WTC11 (cell line): ENCODE measurements around the gene ZNF584. TPM values are rescaled to one million over a fixed set of nuclear protein-coding genes. Genes with fewer than 3 reads are reported as not detected.

Source experiments
- ATAC-seq: fragments of 200-7000 bp; cut with Tn5 transposase; 2 replicates; pipeline ENCODE4 v1.10.0; 2021; ENCODE audit warnings: mild to moderate bottlenecking, moderate library complexity
- CTCF ChIA-PET: fragments of 300-600 bp; sonication (Branson Sonifier 250); formaldehyde crosslinking; loops from one replicate; lab custom pipeline; 2021; ENCODE audit warnings: antibody characterized with exemption; lab: Charles Lee
- POLR2A ChIA-PET: fragments of 350-600 bp; sonication (Branson Sonifier 250); formaldehyde crosslinking; loops from one replicate; lab custom pipeline; 2021; ENCODE audit warnings: antibody characterized with exemption; lab: Charles Lee
- DNase-seq: peaks from one replicate; pipeline ENCODE4 v3.0.0; 2021; ENCODE audit warnings: low spot score
- H3K27ac Mint-ChIP-seq: 2 replicates; pipeline ENCODE4 v1.8.0; 2021; ENCODE audit warnings: mixed read lengths
- H3K27me3 Mint-ChIP-seq: 2 replicates; pipeline ENCODE4 v1.8.0; 2021; ENCODE audit warnings: low read depth, mild to moderate bottlenecking, moderate library complexity, mixed read lengths
- H3K36me3 Mint-ChIP-seq: 2 replicates; pipeline ENCODE4 v1.8.0; 2021; ENCODE audit warnings: mixed read lengths
- H3K4me1 Mint-ChIP-seq: 2 replicates; pipeline ENCODE4 v1.8.0; 2022; ENCODE audit warnings: mixed read lengths
- H3K4me3 Mint-ChIP-seq: 2 replicates; pipeline ENCODE4 v1.8.0; 2021; ENCODE audit warnings: mild to moderate bottlenecking, moderate library complexity, mixed read lengths
- H3K9me3 Mint-ChIP-seq: 2 replicates; pipeline ENCODE4 v1.8.0; 2021; ENCODE audit warnings: mixed read lengths
- ARID4B ChIP-seq: sonication (generic); formaldehyde crosslinking; IDR thresholded peaks from 2 replicates; pipeline ENCODE4 v1.8.0; 2023; ENCODE audit warnings: missing genetic modification reagents, mild to moderate bottlenecking, borderline replicate concordance
- ATF2 ChIP-seq: sonication (generic); formaldehyde crosslinking; IDR thresholded peaks from 2 replicates; pipeline ENCODE4 v1.8.1; 2022; ENCODE audit warnings: low read depth, missing genetic modification reagents, borderline replicate concordance
- EMX1 ChIP-seq: fragments of 250-450 bp; sonication (Bioruptor Pico); IDR thresholded peaks from 2 replicates; pipeline ENCODE4 v1.8.0; 2021; ENCODE audit warnings: mild to moderate bottlenecking
- ETV6 ChIP-seq: sonication (generic); formaldehyde crosslinking; IDR thresholded peaks from 2 replicates; pipeline ENCODE4 v1.8.1; 2022; ENCODE audit warnings: mild to moderate bottlenecking, missing genetic modification reagents
- FOXK1 ChIP-seq: sonication (generic); formaldehyde crosslinking; IDR thresholded peaks from 2 replicates; pipeline ENCODE4 v1.8.0; 2022; ENCODE audit warnings: mild to moderate bottlenecking, moderate library complexity, missing genetic modification reagents
- HMGA2 ChIP-seq: fragments of 250-450 bp; sonication (Bioruptor Pico); IDR thresholded peaks from 2 replicates; pipeline ENCODE4 v1.4.0; 2021; ENCODE audit warnings: mild to moderate bottlenecking, moderate library complexity
- JUN ChIP-seq: sonication (generic); formaldehyde crosslinking; IDR thresholded peaks from 2 replicates; pipeline ENCODE4 v1.8.0; 2023; ENCODE audit warnings: mild to moderate bottlenecking, missing genetic modification reagents
- KAT7 ChIP-seq: sonication (generic); formaldehyde crosslinking; IDR thresholded peaks from 2 replicates; pipeline ENCODE4 v1.8.1; 2023; ENCODE audit warnings: missing genetic modification reagents, mild to moderate bottlenecking, borderline replicate concordance
- NR1H2 ChIP-seq: sonication (generic); formaldehyde crosslinking; IDR thresholded peaks from 2 replicates; pipeline ENCODE4 v1.9.0; 2021; ENCODE audit warnings: mild to moderate bottlenecking, moderate library complexity, missing genetic modification reagents
- RELA ChIP-seq: sonication (generic); formaldehyde crosslinking; IDR thresholded peaks from 2 replicates; pipeline ENCODE4 v1.8.1; 2022; ENCODE audit warnings: missing genetic modification reagents, mild to moderate bottlenecking, borderline replicate concordance
- TCF7 ChIP-seq: sonication (generic); formaldehyde crosslinking; IDR thresholded peaks from 2 replicates; pipeline ENCODE4 v1.8.0; 2022; ENCODE audit warnings: mild to moderate bottlenecking, low read depth, missing genetic modification reagents, moderate library complexity
- TEAD4 ChIP-seq: sonication (generic); formaldehyde crosslinking; IDR thresholded peaks from 2 replicates; pipeline ENCODE4 v1.8.0; 2022; ENCODE audit warnings: mild to moderate bottlenecking, missing genetic modification reagents
- USF1 ChIP-seq: sonication (generic); formaldehyde crosslinking; IDR thresholded peaks from 2 replicates; pipeline ENCODE4 v1.8.0; 2022; ENCODE audit warnings: mild to moderate bottlenecking, missing genetic modification reagents
- ZNF138 ChIP-seq: sonication (generic); formaldehyde crosslinking; conservative IDR thresholded peaks from 2 replicates; pipeline ENCODE4 v1.8.1; 2022; ENCODE audit warnings: mild to moderate bottlenecking, moderate library complexity, missing genetic modification reagents
- ZNF219 ChIP-seq: sonication (generic); formaldehyde crosslinking; IDR thresholded peaks from 2 replicates; pipeline ENCODE4 v1.8.0; 2023; ENCODE audit warnings: missing genetic modification reagents, mild to moderate bottlenecking, borderline replicate concordance
- ZNF263 ChIP-seq: sonication (generic); formaldehyde crosslinking; IDR thresholded peaks from 2 replicates; pipeline ENCODE4 v1.8.1; 2022; ENCODE audit warnings: low read depth, mild to moderate bottlenecking, moderate library complexity, missing genetic modification reagents
- ZNF532 ChIP-seq: fragments of 250-450 bp; sonication (Bioruptor Pico); IDR thresholded peaks from 2 replicates; pipeline ENCODE4 v1.9.0; 2021; ENCODE audit warnings: mild to moderate bottlenecking, borderline replicate concordance
- ZSCAN18 ChIP-seq: fragments of 250-450 bp; sonication (Bioruptor Pico); IDR thresholded peaks from 2 replicates; pipeline ENCODE4 v2.1.2; 2022; ENCODE audit warnings: mild to moderate bottlenecking, moderate library complexity
- total RNA-seq: library from RNA; stranded (reverse); gene quantifications from 3 replicates; pipeline ENCODE4 v1.2.3, GENCODE V29; 2021

ZNF584 gene
- total RNA-seq, 1 experiment from 2014 or later: 6.8 TPM

GRCh38 chr19:58409010-58409790, 751 bp downstream of the ZNF584 start:
- peak overlapping the region; percentile 91 for H3K4me3 Mint-ChIP-seq
- ChIA-PET CTCF (interaction anchor here (0.5 to 1.0 kb wide), 6 partner anchors 42 to 461 kb away, joined by 3 to 7 read pairs (median 4); partner anchors contain the start of genes ZBTB45 and ZNF324B), POLR2A (interaction anchor here (0.5 to 1.0 kb wide), 3 partner anchors 12 to 82 kb away, joined by 3 to 7 read pairs (median 4); partner anchors contain the start of genes ZNF324B and ZSCAN22)
- ATAC-seq: peak; percentile 10
- no peaks in the 10 kb centered on the region for H3K9me3 Mint-ChIP-seq
- no peak overlapping the region for H3K27ac Mint-ChIP-seq
- peak; percentile 31 for DNase-seq
- peaks cover 18% of the 10 kb centered on the region for H3K4me1 Mint-ChIP-seq
- peaks cover 14% of the 10 kb centered on the region for H3K27me3 Mint-ChIP-seq
- peaks cover under 1% of the 10 kb centered on the region for H3K36me3 Mint-ChIP-seq
- TF ChIP-seq ZSCAN18 (CRISPR knock-in tag) (no peak), KAT7 (CRISPR knock-in tag) (0 out of 2 replicates have a peak, but pooled peaks have one; percentile 17), EMX1 (CRISPR knock-in tag) (0 out of 2 replicates have a peak, but pooled peaks have one; percentile 28)

- Mint-ChIP-seq H3K36me3 (peaks cover 21% of the 10 kb centered on the region), H3K27ac (no peak overlapping the region), H3K4me3 (no peak overlapping the region), H3K27me3 (no peaks in the 10 kb centered on the region), H3K4me1 (no peaks in the 10 kb centered on the region), H3K9me3 (no peaks in the 10 kb centered on the region)
- ChIA-PET POLR2A (no interaction called here), CTCF (no interaction called here)
- TF ChIP-seq KAT7 (CRISPR knock-in tag): no peak
- TF ChIP-seq RELA (CRISPR knock-in tag): no peak
- TF ChIP-seq ATF2 (CRISPR knock-in tag): no peak
- TF ChIP-seq ZNF532 (CRISPR knock-in tag): no peak
- TF ChIP-seq ZNF263: no peak
- no peak for TF ChIP-seq TEAD4 (CRISPR knock-in tag)
- TF ChIP-seq ARID4B: no peak
- no peak for TF ChIP-seq FOXK1 (CRISPR knock-in tag)
- no peak for TF ChIP-seq HMGA2 (CRISPR knock-in tag)
- TF ChIP-seq ZNF138 (CRISPR knock-in tag): no peak
- no peak for TF ChIP-seq NR1H2
- no peak for TF ChIP-seq ETV6
- TF ChIP-seq TCF7: no peak
- no peak for TF ChIP-seq ZNF219 (CRISPR knock-in tag)
- no peak for TF ChIP-seq USF1
- TF ChIP-seq JUN (CRISPR knock-in tag): no peak
- ATAC-seq (no peak), DNase-seq (no peak)
These were observed 8.2 kb downstream of the ZNF584 start for GRCh38 chr19:58416604-58417003.
